ENCODE data around the gene LCN6.

GRCh38 chr9:136696502-136696901, 51.8 kb downstream of the LCN6 start:
- no peak for TF ChIP-seq CTCF (IDR thresholded peaks at IDR 0.05)
- TF ChIP-seq POLR2A (IDR thresholded peaks at IDR 0.05) = no peak
- TF ChIP-seq POLR2AphosphoS5 (IDR thresholded peaks at IDR 0.05) = no peak

All from prostate gland (tissue), 2 donors.